HUES64 (cell line): ENCODE data around the gene ALDH3A1.

Experiments
- H3K27ac ChIP-seq: 2 replicates; pipeline ENCODE4 v1.7.0; 2013; ENCODE audit warnings: low read depth, low read length, inconsistent platforms
- H3K27me3 ChIP-seq: 2 replicates; pipeline ENCODE4 v1.6.1; 2013; ENCODE audit warnings: mild to moderate bottlenecking, low read length; ENCODE audit not compliant: insufficient read depth
- H3K36me3 ChIP-seq: 2 replicates; pipeline ENCODE4 v1.6.1; 2013; ENCODE audit warnings: mild to moderate bottlenecking, low read length; ENCODE audit not compliant: insufficient read depth
- H3K4me1 ChIP-seq: 2 replicates; pipeline ENCODE4 v1.6.1; 2013; ENCODE audit warnings: mild to moderate bottlenecking, low read length, moderate library complexity; ENCODE audit not compliant: insufficient read depth
- H3K4me3 ChIP-seq: 2 replicates; pipeline ENCODE4 v1.5.1; 2013; ENCODE audit warnings: mild to moderate bottlenecking, low read length, moderate library complexity
- H3K9ac ChIP-seq: 2 replicates; pipeline ENCODE4 v1.6.1; 2013; ENCODE audit warnings: mild to moderate bottlenecking, low read depth, low read length
- H3K9me3 ChIP-seq: 2 replicates; pipeline ENCODE4 v1.6.1; 2013; ENCODE audit warnings: low read depth, low read length; ENCODE audit not compliant: insufficient read depth
- WGBS: fragments of 150-250, 120-280 bp; methylation state at CpG from one replicate; pipeline ENCODE4 v1.1.7; 2013; ENCODE audit warnings: missing lambda C conversion rate; 5-methylcytosine and 5-hydroxymethylcytosine counted together

ALDH3A1 gene

GRCh38 chr17:19748807-19749193, 702 bp upstream of the ALDH3A1 start:
- Histone ChIP-seq H3K4me3 (no peak overlapping the region), H3K27me3 (peaks cover 11% of the 10 kb centered on the region), H3K4me1 (no peaks in the 10 kb centered on the region), H3K36me3 (no peaks in the 10 kb centered on the region), H3K27ac (no peak overlapping the region), H3K9me3 (no peaks in the 10 kb centered on the region), H3K9ac (no peak overlapping the region)
- WGBS, result 74% methylated on average over 13 of the region's 13 CpGs

GRCh38 chr17:19747159-19747719, 859 bp downstream of the ALDH3A1 start:
- no peak overlapping the region for H3K9ac ChIP-seq
- no peaks in the 10 kb centered on the region for H3K4me1 ChIP-seq

DNA sequence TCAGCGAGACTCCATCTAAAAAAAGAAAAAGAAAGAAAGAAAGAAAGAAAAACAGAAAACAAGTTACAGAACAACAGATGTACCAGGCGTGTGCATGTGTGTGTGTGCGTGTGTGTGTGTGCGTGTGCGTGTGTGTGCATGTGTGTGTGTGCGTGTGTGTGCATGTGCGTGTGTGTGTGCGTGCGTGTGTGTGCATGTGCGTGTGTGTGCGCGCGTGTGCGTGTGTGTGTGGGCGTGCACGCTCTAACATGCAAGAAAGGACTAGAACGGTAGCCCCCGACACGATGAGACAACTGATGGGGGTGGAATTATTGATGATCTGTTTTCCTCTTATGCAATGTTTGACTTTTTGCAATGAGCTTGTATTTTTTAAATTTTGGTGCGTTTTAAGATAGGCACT, 1.6 kb downstream of the ALDH3A1 start:
- Histone ChIP-seq H3K9ac (no peak overlapping the region), H3K4me1 (no peaks in the 10 kb centered on the region), H3K36me3 (no peaks in the 10 kb centered on the region), H3K27me3 (peaks cover 11% of the 10 kb centered on the region), H3K4me3 (no peak overlapping the region), H3K27ac (no peak overlapping the region), H3K9me3 (no peaks in the 10 kb centered on the region)
- WGBS, result 95% methylated on average over 20 of the region's 20 CpGs

More at GRCh38 chr17:19747159-19747719, 859 bp downstream of the ALDH3A1 start:
- Histone ChIP-seq H3K27me3 (peaks cover 11% of the 10 kb centered on the region), H3K27ac (no peak overlapping the region), H3K4me3 (no peak overlapping the region), H3K9me3 (no peaks in the 10 kb centered on the region), H3K36me3 (no peaks in the 10 kb centered on the region)
- 92% methylated on average over 12 of the region's 13 CpGs for WGBS

- Histone ChIP-seq H3K4me3 (peak overlapping the region; percentile 35), H3K27ac (no peak overlapping the region)
- 31% methylated on average over 50 of the region's 50 CpGs for WGBS
These were observed 3.0 kb downstream of the ALDH3A1 start for GRCh38 chr17:19744922-19745757.

GRCh38 chr17:19744492-19744891, 3.6 kb downstream of the ALDH3A1 start:
- Histone ChIP-seq H3K9me3 (no peaks in the 10 kb centered on the region), H3K27ac (no peak overlapping the region), H3K27me3 (peaks cover 11% of the 10 kb centered on the region), H3K4me1 (no peaks in the 10 kb centered on the region), H3K4me3 (peak overlapping the region; percentile 35), H3K9ac (peak overlapping the region; percentile 60), H3K36me3 (no peaks in the 10 kb centered on the region)
- 13% methylated on average over 24 of the region's 26 CpGs for WGBS

More at GRCh38 chr17:19744922-19745757, 3.0 kb downstream of the ALDH3A1 start:
- no peak overlapping the region; the same call in 1 of the 2 replicates for H3K9ac ChIP-seq
- H3K36me3 ChIP-seq, result no peaks in the 10 kb centered on the region
- H3K9me3 ChIP-seq, result no peaks in the 10 kb centered on the region
- H3K4me1 ChIP-seq, result no peaks in the 10 kb centered on the region
- peaks cover 11% of the 10 kb centered on the region for H3K27me3 ChIP-seq

- H3K9ac ChIP-seq, result no peak overlapping the region
- peaks cover 11% of the 10 kb centered on the region for H3K27me3 ChIP-seq
- WGBS, result 93% methylated on average over 34 of the region's 34 CpGs
- no peak overlapping the region for H3K4me3 ChIP-seq
- no peaks in the 10 kb centered on the region for H3K36me3 ChIP-seq
- H3K9me3 ChIP-seq, result no peaks in the 10 kb centered on the region
- H3K27ac ChIP-seq, result no peak overlapping the region
- no peaks in the 10 kb centered on the region for H3K4me1 ChIP-seq
These were observed 4.7 kb downstream of the ALDH3A1 start for GRCh38 chr17:19743101-19744100.

- H3K4me1 ChIP-seq, result no peaks in the 10 kb centered on the region
- 93% methylated on average over 10 of the region's 10 CpGs for WGBS
- no peaks in the 10 kb centered on the region for H3K36me3 ChIP-seq
- no peak overlapping the region for H3K27ac ChIP-seq
- peaks cover 11% of the 10 kb centered on the region for H3K27me3 ChIP-seq
- no peak overlapping the region for H3K9ac ChIP-seq
- H3K9me3 ChIP-seq, result no peaks in the 10 kb centered on the region
- H3K4me3 ChIP-seq, result no peak overlapping the region
These were observed 5.6 kb downstream of the ALDH3A1 start for GRCh38 chr17:19742495-19742894.

DNA sequence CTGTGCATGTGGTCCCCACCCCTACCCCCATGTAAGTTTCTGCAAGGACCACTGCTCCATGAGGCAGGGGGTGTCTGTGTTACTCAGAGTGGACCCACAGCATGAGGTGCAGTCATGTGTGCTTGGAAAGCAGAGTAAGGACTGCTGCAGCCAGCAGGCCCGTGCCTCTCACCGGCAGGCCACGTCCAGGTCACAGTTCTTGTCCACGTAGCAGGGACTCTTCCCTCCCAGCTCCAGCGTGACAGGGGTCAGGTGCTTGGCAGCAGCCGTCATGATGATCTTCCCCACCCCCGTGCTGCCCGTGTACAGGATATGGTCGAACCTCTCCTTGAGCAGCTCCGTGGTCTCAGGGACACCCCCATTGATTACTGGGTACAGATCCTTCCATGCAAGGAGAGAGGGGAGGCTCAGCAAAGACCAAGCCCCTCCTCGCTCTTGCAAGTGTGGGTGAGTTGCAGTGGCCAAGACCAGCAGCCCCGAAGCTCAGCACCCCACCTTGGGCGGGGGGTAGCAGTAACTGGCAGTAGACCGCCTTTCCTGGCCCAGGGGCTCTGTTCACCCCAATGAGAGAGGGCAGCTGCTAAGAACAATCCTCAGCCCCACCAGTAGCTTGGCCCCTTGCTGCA, 6.2 kb downstream of the ALDH3A1 start:
- Histone ChIP-seq H3K36me3 (no peaks in the 10 kb centered on the region), H3K4me3 (no peak overlapping the region), H3K4me1 (no peaks in the 10 kb centered on the region), H3K9ac (no peak overlapping the region), H3K27me3 (peaks cover 11% of the 10 kb centered on the region), H3K27ac (no peak overlapping the region), H3K9me3 (no peaks in the 10 kb centered on the region)
- 95% methylated on average over 14 of the region's 14 CpGs for WGBS

- Histone ChIP-seq H3K9me3 (no peaks in the 10 kb centered on the region), H3K4me1 (no peaks in the 10 kb centered on the region), H3K27ac (no peak overlapping the region), H3K27me3 (peaks cover 10% of the 10 kb centered on the region), H3K36me3 (no peaks in the 10 kb centered on the region), H3K4me3 (no peak overlapping the region), H3K9ac (no peak overlapping the region)
- WGBS, result 90% methylated on average over 6 of the region's 7 CpGs
These were observed 7.2 kb downstream of the ALDH3A1 start for GRCh38 chr17:19740933-19741332.

DNA sequence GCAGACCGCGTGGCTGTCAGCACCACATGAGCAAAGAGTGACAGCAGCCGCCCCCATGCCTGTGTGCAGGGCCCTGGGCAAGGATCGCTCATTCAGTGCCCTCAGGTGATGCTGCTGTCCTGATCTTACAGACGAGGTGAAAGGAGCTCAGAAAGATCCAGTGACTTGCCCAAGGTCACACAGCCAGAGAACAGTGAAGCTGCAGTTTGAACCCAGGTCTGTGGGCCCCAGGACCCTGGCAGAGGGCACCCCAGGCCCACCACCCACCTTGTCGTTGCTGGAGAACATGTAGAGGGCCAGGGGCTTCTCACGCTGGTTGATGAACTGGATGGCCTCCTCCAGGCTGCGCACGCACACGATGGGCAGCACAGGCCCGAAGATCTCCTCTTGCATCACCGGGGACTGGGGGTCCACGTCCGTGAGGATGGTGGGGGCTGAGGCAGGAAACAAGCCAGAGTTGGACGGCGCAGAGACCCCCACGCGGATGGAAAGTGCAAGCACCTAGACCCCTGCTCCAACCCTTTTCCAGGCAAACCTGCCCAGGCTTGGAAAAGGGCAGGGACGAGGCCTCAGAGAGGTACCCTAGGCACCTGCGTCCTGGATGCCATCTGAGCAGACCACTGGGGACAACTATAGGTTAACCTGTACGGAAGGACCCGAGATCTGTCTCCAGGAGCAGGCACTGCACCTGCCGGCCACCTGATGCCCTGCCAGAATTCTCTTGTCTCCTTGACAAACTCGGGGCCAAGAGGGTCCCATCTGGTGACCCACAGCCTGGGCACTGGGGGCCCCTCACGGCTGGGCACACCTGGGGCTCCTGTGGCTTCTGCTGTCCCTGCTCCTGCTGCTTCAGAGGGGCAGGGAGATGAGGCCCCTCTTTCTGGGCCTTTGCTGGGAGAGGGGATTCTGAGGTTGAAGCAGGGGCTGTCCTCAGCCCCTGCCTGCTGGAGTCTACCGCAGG, 8.6 kb downstream of the ALDH3A1 start:
- Histone ChIP-seq H3K4me1 (no peaks in the 10 kb centered on the region), H3K27ac (no peak overlapping the region), H3K9ac (no peak overlapping the region), H3K27me3 (no peaks in the 10 kb centered on the region), H3K4me3 (no peak overlapping the region), H3K36me3 (no peaks in the 10 kb centered on the region), H3K9me3 (no peaks in the 10 kb centered on the region)
- 94% methylated on average over 26 of the region's 26 CpGs for WGBS
